Measurements from ENCODE around the gene KRT26.

The KRT26 gene, protein sequence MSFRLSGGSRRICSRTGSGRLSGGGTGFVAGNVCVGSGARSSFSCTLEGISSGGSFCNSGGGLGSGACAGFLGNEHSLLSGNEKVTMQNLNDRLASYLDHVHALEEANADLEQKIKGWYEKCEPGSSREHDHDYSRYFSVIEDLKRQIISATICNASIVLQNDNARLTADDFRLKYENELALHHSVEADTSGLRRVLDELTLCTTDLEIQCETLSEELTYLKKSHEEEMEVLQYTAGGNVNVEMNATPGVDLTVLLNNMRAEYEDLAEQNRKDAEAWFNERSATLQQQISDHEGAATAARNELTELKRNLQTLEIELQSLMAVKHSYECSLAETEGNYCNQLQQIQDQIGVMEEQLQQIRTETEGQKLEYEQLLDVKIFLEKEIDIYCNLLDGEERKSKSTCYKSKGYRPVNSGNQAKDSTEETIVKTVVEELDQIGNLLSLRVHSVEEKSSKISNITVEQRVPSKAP

DNA sequence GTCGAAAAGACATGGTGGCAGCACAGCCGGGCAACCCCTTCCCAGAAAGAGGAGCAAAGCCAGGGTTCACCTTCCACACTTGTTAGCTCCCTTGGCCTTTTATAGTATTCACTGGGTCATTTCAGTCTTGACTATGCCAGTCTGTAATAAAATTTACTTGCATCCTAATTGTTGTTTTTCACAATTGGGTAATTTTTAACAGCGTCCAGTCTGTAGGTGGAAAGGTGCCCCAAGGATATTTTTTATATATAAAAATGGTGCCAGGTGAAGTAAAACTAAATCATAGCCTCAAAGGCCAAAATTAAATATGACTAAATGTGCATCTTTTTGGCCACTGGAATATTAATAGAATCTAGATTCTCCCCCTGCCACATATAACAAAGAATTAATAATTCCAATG, at the start of gene KRT26:
Gene KRT26, minus strand, starts transcription at position 101 of the 400 bp plus-strand sequence. Its CDS starts 88 bp downstream, at position 13.
- DNase-seq (ENCODE audit: extremely low spot score): no peak
- POLR2A ChIA-PET: no interaction called here
- TF ChIP-seq SP1 (IDR thresholded peaks at IDR 0.05) (no peak), ZNF384 (IDR thresholded peaks at IDR 0.05) (no peak), ELF4 (IDR thresholded peaks at IDR 0.05) (no peak), BHLHE40 (IDR thresholded peaks at IDR 0.05; ENCODE audit: borderline replicate concordance) (no peak), NFRKB (IDR thresholded peaks at IDR 0.05) (no peak), HDGF (IDR thresholded peaks at IDR 0.05; ENCODE audit: borderline replicate concordance) (no peak)
- CTCF ChIA-PET: interaction anchor here (1.0 kb wide), 1 partner anchor 156 kb away, joined by 3 read pairs; no protein-coding TSS in a partner anchor

DNA sequence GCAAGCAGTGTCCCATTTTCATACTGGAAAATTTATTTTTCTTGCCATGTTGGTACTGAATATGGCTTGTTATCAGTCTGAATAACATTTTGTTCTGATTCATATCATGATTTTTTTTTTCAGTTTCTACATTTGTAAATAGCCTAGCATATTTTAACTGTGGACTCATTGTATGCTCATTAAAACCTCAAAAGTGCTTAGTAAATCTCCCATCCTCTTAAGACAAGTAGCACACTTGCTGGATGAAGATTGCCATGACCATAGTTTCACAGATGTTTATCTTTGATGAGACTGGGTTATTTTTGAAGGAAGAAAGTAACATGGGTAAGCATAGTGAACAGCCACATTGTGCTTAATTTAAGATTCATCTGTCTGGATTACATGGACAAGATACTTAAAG, 49.5 kb upstream of the KRT26 start:
- POLR2A ChIA-PET: interaction anchor here (1.2 kb wide), 1 partner anchor 867 kb away, joined by 3 read pairs; the partner anchor contains the start of gene EIF1
- CTCF ChIA-PET: interaction anchor here (0.8 to 1.2 kb wide), 2 partner anchors 206 to 728 kb away, joined by 3 to 4 read pairs; no protein-coding TSS in a partner anchor

DNA sequence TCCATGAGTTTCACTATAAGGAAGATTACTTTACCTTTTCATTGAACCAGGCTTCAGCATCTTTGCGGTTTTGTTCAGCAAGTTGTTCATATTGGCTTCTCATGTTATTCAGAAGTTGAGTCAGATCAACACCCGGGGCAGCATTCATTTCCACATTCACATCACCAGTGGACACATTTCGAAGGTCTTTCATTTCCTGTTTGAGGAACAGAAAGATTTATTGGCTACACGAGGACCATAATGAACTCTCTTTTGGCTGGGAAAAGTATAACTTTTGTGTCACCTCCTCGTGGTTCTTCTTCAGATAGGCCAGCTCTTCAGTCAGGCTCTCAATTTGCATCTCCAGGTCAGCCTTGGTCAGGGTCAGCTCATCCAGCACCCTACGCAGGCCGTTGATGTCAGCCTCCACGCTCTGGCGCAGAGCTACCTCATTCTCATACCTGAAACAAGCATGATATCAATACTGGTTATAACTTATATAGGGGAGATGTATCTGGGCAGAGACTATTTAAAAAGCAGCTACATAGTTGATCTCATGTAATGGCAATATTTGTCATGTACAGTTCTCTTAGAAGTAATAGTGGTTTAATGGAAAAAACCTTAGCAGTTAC, 48.3 kb upstream of the KRT26 start:
- TF ChIP-seq L3MBTL2 (conservative IDR thresholded peaks at IDR 0.05) (no peak), TARDBP (IDR thresholded peaks at IDR 0.05) (no peak), HDGF (IDR thresholded peaks at IDR 0.05; ENCODE audit: borderline replicate concordance) (no peak), FOXA1 (IDR thresholded peaks at IDR 0.05) (no peak), SP1 (IDR thresholded peaks at IDR 0.05) (no peak), LEF1 (IDR thresholded peaks at IDR 0.05; ENCODE audit: borderline replicate concordance) (no peak), FOXK2 (IDR thresholded peaks at IDR 0.05) (no peak), ZNF384 (IDR thresholded peaks at IDR 0.05) (no peak), ELF4 (IDR thresholded peaks at IDR 0.05) (no peak), CTBP1 (IDR thresholded peaks at IDR 0.05; ENCODE audit: borderline replicate concordance) (no peak), ARNT (IDR thresholded peaks at IDR 0.05) (no peak), FOXM1 (IDR thresholded peaks at IDR 0.05; ENCODE audit: borderline replicate concordance) (no peak), BHLHE40 (IDR thresholded peaks at IDR 0.05; ENCODE audit: borderline replicate concordance) (no peak), SUZ12 (IDR thresholded peaks at IDR 0.05) (no peak)
- TF ChIP-seq, protein P1, sequence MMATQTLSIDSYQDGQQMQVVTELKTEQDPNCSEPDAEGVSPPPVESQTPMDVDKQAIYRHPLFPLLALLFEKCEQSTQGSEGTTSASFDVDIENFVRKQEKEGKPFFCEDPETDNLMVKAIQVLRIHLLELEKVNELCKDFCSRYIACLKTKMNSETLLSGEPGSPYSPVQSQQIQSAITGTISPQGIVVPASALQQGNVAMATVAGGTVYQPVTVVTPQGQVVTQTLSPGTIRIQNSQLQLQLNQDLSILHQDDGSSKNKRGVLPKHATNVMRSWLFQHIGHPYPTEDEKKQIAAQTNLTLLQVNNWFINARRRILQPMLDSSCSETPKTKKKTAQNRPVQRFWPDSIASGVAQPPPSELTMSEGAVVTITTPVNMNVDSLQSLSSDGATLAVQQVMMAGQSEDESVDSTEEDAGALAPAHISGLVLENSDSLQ (IDR thresholded peaks at IDR 0.05): no peak
- CTCF ChIA-PET: no interaction called here
- no peak for DNase-seq (ENCODE audit: extremely low spot score)
- POLR2A ChIA-PET: interaction anchor here (0.6 to 2.0 kb wide), 3 partner anchors 7 to 173 kb away, joined by 3 to 19 read pairs (median 3); partner anchors contain the start of gene SMARCE1

More for the DNA sequence above, 49.5 kb upstream of the KRT26 start:
- no peak for DNase-seq (ENCODE audit: extremely low spot score)
- TF ChIP-seq CTBP1 (IDR thresholded peaks at IDR 0.05; ENCODE audit: borderline replicate concordance): no peak
- TF ChIP-seq, protein P1 (IDR thresholded peaks at IDR 0.05): no peak
- no peak for TF ChIP-seq FOXK2 (IDR thresholded peaks at IDR 0.05)
- TF ChIP-seq ELF4 (IDR thresholded peaks at IDR 0.05): no peak
- no peak for TF ChIP-seq NFRKB (IDR thresholded peaks at IDR 0.05)
- no peak for TF ChIP-seq TARDBP (IDR thresholded peaks at IDR 0.05)
- no peak for TF ChIP-seq ZNF384 (IDR thresholded peaks at IDR 0.05)
- no peak for TF ChIP-seq SUZ12 (IDR thresholded peaks at IDR 0.05)
- TF ChIP-seq ARNT (IDR thresholded peaks at IDR 0.05): no peak
- TF ChIP-seq FOXM1 (IDR thresholded peaks at IDR 0.05; ENCODE audit: borderline replicate concordance): no peak
- TF ChIP-seq LEF1 (IDR thresholded peaks at IDR 0.05; ENCODE audit: borderline replicate concordance): no peak

DNA sequence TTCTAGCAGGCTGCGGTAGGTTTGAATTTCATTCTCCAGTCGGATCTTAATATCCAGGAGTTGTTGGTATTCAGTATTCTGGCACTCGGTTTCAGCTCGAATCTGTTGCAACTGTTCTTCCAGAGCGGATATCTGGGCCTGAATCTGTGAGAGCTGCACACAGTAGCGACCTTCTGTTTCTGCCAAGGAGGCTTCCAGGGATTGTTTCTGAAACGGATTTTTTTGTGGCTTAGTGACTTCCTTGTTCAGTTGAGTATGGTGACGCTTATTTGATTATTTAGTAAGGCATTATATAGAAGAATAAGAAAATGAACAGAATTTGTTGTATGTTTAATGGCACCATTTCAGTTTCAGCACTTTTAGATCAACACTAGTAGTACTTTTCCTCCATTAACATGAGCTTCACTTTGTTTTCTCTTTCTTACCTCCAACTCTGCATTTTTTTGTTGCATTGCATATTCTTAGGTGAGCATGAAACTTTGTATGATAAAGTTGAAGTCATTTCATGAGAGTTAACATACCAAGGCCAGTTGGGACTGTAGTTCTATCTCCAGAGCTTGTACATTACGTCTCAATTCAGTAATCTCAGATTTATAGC, 47.6 kb upstream of the KRT26 start:
- TF ChIP-seq TARDBP (IDR thresholded peaks at IDR 0.05) (no peak), CTBP1 (IDR thresholded peaks at IDR 0.05; ENCODE audit: borderline replicate concordance) (no peak), ZNF384 (IDR thresholded peaks at IDR 0.05) (no peak), FOXK2 (IDR thresholded peaks at IDR 0.05) (no peak), HDGF (IDR thresholded peaks at IDR 0.05; ENCODE audit: borderline replicate concordance) (no peak), ARNT (IDR thresholded peaks at IDR 0.05) (no peak), ELF4 (IDR thresholded peaks at IDR 0.05) (no peak), L3MBTL2 (conservative IDR thresholded peaks at IDR 0.05) (no peak), BHLHE40 (IDR thresholded peaks at IDR 0.05; ENCODE audit: borderline replicate concordance) (no peak), SP1 (IDR thresholded peaks at IDR 0.05) (no peak), FOXA1 (IDR thresholded peaks at IDR 0.05) (no peak), NFRKB (IDR thresholded peaks at IDR 0.05) (no peak), LEF1 (IDR thresholded peaks at IDR 0.05; ENCODE audit: borderline replicate concordance) (no peak), SUZ12 (IDR thresholded peaks at IDR 0.05) (no peak)
- TF ChIP-seq, protein P1 (IDR thresholded peaks at IDR 0.05): no peak
- peak; percentile 6 for DNase-seq (ENCODE audit: extremely low spot score)
- CTCF ChIA-PET: interaction anchor here (0.8 to 1.0 kb wide), 2 partner anchors 32 to 729 kb away, joined by 3 read pairs; no protein-coding TSS in a partner anchor
- POLR2A ChIA-PET: interaction anchor here (0.6 to 2.0 kb wide), 7 partner anchors 8 to 869 kb away, joined by 3 to 19 read pairs (median 3); partner anchors contain the start of genes EIF1 and SMARCE1
